Panc1 (cell line): ENCODE measurements around the gene PCK2. TPM values are rescaled to one million over a fixed set of nuclear protein-coding genes. Genes with fewer than 3 reads are reported as not detected.

Experiments
- ATAC-seq: fragments of 200-7000 bp; cut with Tn5 transposase; 2 replicates; pipeline ENCODE4 v1.9.1; 2020; ENCODE audit warnings: mild to moderate bottlenecking, moderate library complexity
- BruUV-seq: library from RNA; stranded (reverse); fragments of 400-500 nt; replicated peaks from 2 replicates; lab custom pipeline; 2021; lab: Mats Ljungman, UMichigan
- CTCF ChIA-PET: fragments of 300-600 bp; sonication (Branson Sonifier 250); formaldehyde crosslinking; loops from one replicate; lab custom pipeline; 2022; ENCODE audit warnings: antibody characterized with exemption; lab: Charles Lee
- POLR2A ChIA-PET: fragments of 300-600 bp; sonication (Branson Sonifier 250); formaldehyde crosslinking; loops from one replicate; lab custom pipeline; 2022; ENCODE audit warnings: antibody characterized with exemption; lab: Charles Lee
- DNase-seq: peaks from one replicate; pipeline ENCODE4 v3.0.0-alpha.2; 2010; ENCODE audit warnings: low read depth, low spot score
- H3K27ac ChIP-seq: 2 replicates; pipeline ENCODE4 v1.5.1; 2011; ENCODE audit warnings: mild to moderate bottlenecking, low read length, inconsistent platforms
- H3K27me3 ChIP-seq: fragments of 200-500 bp; sonication (Bioruptor generic); 2 replicates; pipeline ENCODE4 v1.6.0; 2014; ENCODE audit warnings: low read length, inconsistent platforms; ENCODE audit not compliant: control insufficient read depth, insufficient read depth
- H3K36me3 ChIP-seq: fragments of 200-500 bp; sonication (Bioruptor generic); 2 replicates; pipeline ENCODE4 v1.5.1; 2014; ENCODE audit warnings: inconsistent platforms, mild to moderate bottlenecking, low read length, moderate library complexity; ENCODE audit not compliant: control insufficient read depth, insufficient read depth
- H3K4me1 ChIP-seq: 2 replicates; pipeline ENCODE4 v1.5.1; 2011; ENCODE audit warnings: inconsistent platforms, mild to moderate bottlenecking, low read length, moderate library complexity; ENCODE audit not compliant: control insufficient read depth, insufficient read depth
- H3K4me3 ChIP-seq, 2 experiments: 2 replicates each; pipeline ENCODE4 v1.5.1; 2011 to 2012; ENCODE audit warnings: low read depth in 2 of 2, low read length in 2 of 2, mild to moderate bottlenecking in 2 of 2, inconsistent platforms in 1 of 2, moderate library complexity in 1 of 2
- H3K9me3 ChIP-seq: fragments of 200-500 bp; sonication (Bioruptor generic); 2 replicates; pipeline ENCODE4 v1.5.1; 2014; ENCODE audit warnings: low read depth, mild to moderate bottlenecking, inconsistent platforms, low read length, moderate library complexity; ENCODE audit not compliant: control insufficient read depth, insufficient read depth
- CTCF ChIP-seq: fragments of 450-650 bp; IDR thresholded peaks from 2 replicates; pipeline ENCODE4 v1.5.1; 2017; ENCODE audit warnings: mild to moderate bottlenecking
- POLR2AphosphoS5 ChIP-seq: IDR thresholded peaks from 2 replicates; pipeline ENCODE4 v1.6.1; 2012; ENCODE audit warnings: mild to moderate bottlenecking, low read depth, low read length, moderate library complexity
- SIN3A ChIP-seq: IDR thresholded peaks from 2 replicates; pipeline ENCODE4 v1.6.1; 2012; ENCODE audit warnings: low read depth, mild to moderate bottlenecking, low read length, moderate library complexity, borderline replicate concordance; ENCODE audit not compliant: insufficient read depth
- TCF7L2 ChIP-seq: IDR thresholded peaks from 2 replicates; pipeline ENCODE4 v1.6.1; 2011; ENCODE audit warnings: mild to moderate bottlenecking, low read depth, low read length, inconsistent platforms
- in situ Hi-C: cut with HindIII; loops from 2 replicates; pipeline ENCODE4 v1.10.0; 2016; ENCODE audit warnings: low sequenced_read_pairs, low pct_unique_long_range_greater_than_20kb
- intact Hi-C: fragments of 100-400 bp; cut with micrococcal nuclease; formaldehyde crosslinking; loops from one replicate; pipeline ENCODE4 v1.10.0; 2022; ENCODE audit not compliant: unreplicated experiment
- total RNA-seq: library from RNA; stranded (reverse); gene quantifications from one replicate; pipeline ENCODE4 v1.2.1, GENCODE V29; 2021; ENCODE audit not compliant: unreplicated experiment
- TF ChIP-seq, protein P1 (sequence below), 2 experiments: IDR thresholded peaks; 2 replicates each; pipeline ENCODE4 v1.6.1; 2011 to 2012; ENCODE audit warnings: low read depth in 2 of 2, control low read depth in 1 of 2, low read length in 1 of 2, mild to moderate bottlenecking in 1 of 2, moderate library complexity in 1 of 2; ENCODE audit not compliant: insufficient read depth in 1 of 2

The PCK2 gene
- total RNA-seq, 1 experiment from 2014 or later = 24.5 TPM

DNA sequence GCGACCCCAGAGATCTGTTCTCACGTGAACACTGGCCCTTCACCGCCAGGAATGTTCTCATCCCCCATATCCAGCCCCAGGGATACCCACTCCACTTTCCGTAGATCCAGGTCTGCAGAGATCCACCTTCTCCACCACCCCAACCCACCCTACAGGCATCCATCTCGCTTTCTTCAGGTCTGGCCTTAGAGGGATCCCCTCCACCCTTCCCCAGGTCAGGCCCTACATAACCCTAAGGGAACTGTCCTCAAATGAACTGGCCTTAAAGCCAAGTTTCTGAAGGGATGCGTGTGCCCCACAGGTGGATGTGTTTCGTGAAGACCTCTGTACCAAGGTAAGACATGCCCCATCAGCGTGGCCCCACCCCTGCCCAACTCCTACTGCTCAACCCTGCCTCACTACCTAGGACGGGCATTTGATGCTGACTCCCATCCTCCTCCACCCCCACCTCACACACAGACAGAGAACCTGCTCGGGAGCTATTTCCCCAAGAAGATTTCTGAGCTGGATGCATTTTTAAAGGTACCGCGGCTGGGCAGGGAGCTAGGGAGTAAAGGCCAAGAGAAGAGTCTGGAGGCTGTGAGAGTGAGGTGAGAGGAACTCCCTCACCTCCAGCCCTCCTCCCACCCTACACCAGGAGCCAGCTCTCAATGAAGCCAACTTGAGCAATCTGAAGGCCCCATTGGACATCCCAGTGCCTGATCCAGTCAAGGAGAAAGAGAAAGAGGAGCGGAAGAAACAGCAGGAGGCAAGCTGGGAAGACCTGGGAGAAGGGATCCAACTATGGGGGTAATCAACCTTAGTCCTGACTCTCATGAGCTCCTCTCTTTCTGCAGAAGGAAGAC is 42.8 kb downstream of the PCK2 start:
- CTCF ChIA-PET = interaction anchor here (0.8 to 0.9 kb wide), 2 partner anchors 22 to 79 kb away, joined by 3 read pairs; partner anchors contain the start of genes DCAF11 and NRL
- no peak for ATAC-seq
- DNase-seq = no peak
- H3K27me3 ChIP-seq = no peaks in the 10 kb centered on the region
- POLR2A ChIA-PET = interaction anchor here (0.6 kb wide), 1 partner anchor 10 kb away, joined by 3 read pairs; the partner anchor contains the start of gene RNF31
- H3K4me1 ChIP-seq = peaks cover 30% of the 10 kb centered on the region
- H3K4me3 ChIP-seq = peak overlapping the region; percentile 46 to 81
- no peaks in the 10 kb centered on the region; the same call in 1 of the 2 replicates for H3K36me3 ChIP-seq
- peak overlapping the region; percentile 81 for H3K27ac ChIP-seq
- intact Hi-C loops (no loop called here), in situ Hi-C loops (no loop called here)
- no TSS peak for BruUV-seq
- no peak for TF ChIP-seq TCF7L2
- TF ChIP-seq SIN3A = no peak
- TF ChIP-seq, protein P1, sequence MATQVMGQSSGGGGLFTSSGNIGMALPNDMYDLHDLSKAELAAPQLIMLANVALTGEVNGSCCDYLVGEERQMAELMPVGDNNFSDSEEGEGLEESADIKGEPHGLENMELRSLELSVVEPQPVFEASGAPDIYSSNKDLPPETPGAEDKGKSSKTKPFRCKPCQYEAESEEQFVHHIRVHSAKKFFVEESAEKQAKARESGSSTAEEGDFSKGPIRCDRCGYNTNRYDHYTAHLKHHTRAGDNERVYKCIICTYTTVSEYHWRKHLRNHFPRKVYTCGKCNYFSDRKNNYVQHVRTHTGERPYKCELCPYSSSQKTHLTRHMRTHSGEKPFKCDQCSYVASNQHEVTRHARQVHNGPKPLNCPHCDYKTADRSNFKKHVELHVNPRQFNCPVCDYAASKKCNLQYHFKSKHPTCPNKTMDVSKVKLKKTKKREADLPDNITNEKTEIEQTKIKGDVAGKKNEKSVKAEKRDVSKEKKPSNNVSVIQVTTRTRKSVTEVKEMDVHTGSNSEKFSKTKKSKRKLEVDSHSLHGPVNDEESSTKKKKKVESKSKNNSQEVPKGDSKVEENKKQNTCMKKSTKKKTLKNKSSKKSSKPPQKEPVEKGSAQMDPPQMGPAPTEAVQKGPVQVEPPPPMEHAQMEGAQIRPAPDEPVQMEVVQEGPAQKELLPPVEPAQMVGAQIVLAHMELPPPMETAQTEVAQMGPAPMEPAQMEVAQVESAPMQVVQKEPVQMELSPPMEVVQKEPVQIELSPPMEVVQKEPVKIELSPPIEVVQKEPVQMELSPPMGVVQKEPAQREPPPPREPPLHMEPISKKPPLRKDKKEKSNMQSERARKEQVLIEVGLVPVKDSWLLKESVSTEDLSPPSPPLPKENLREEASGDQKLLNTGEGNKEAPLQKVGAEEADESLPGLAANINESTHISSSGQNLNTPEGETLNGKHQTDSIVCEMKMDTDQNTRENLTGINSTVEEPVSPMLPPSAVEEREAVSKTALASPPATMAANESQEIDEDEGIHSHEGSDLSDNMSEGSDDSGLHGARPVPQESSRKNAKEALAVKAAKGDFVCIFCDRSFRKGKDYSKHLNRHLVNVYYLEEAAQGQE (IDR thresholded peaks at IDR 0.05; ENCODE audit: insufficient read depth in 1 of 2, low read depth in 2 of 2, low read length in 1 of 2) = no peak
- TF ChIP-seq CTCF = no peak
- no peak for TF ChIP-seq POLR2AphosphoS5
- H3K9me3 ChIP-seq = no peaks in the 10 kb centered on the region

GRCh38 chr14:24137529-24138395 is 43.7 kb downstream of the PCK2 start:
- TF ChIP-seq POLR2AphosphoS5 (no peak; the same call in 1 of the 2 replicates), CTCF (no peak), TCF7L2 (no peak), SIN3A (no peak)
- TF ChIP-seq, protein P1 (IDR thresholded peaks at IDR 0.05; ENCODE audit: insufficient read depth in 1 of 2, low read depth in 2 of 2, low read length in 1 of 2) = no peak
- ATAC-seq (no peak), DNase-seq (no peak)
- BruUV-seq = no TSS peak
- in situ Hi-C loops (no loop called here), intact Hi-C loops (no loop called here)
- POLR2A ChIA-PET = interaction anchor here (0.6 kb wide), 1 partner anchor 9 kb away, joined by 3 read pairs; the partner anchor contains the start of gene RNF31
- H3K4me3 ChIP-seq = peak overlapping the region in 1 of 2 experiments; percentile 46; a peak in 1 of 4 replicates
- H3K27ac ChIP-seq = peak overlapping the region; percentile 81; the same call in 1 of the 2 replicates
- no peaks in the 10 kb centered on the region for H3K9me3 ChIP-seq
- H3K36me3 ChIP-seq = no peaks in the 10 kb centered on the region; the same call in 1 of the 2 replicates
- CTCF ChIA-PET = interaction anchor here (0.8 kb wide), 1 partner anchor 80 kb away, joined by 3 read pairs; no protein-coding TSS in a partner anchor
- H3K4me1 ChIP-seq = peaks cover 30% of the 10 kb centered on the region
- no peaks in the 10 kb centered on the region for H3K27me3 ChIP-seq
